NCI-H146 treated with DMSO at 0.1 percent for 48 hours (cell line): ENCODE results near the gene SEL1L2.

Experiments
- DNase-seq: peaks from one replicate; lab custom pipeline; 2025; ENCODE audit not compliant: unreplicated experiment; lab: John Stamatoyannopoulos, UW

The SEL1L2 gene

GRCh38 chr20:13865791-13866351, 124.5 kb downstream of the SEL1L2 start:
- DNase-seq = peak; percentile 12

GRCh38 chr20:13865156-13865555, 125.3 kb downstream of the SEL1L2 start:
- DNase-seq = no peak

- no peak for DNase-seq
Measured at GRCh38 chr20:13863244-13863643, 127.2 kb downstream of the SEL1L2 start.

- no peak for DNase-seq
Measured at GRCh38 chr20:13862245-13862644, 128.2 kb downstream of the SEL1L2 start.

- no peak for DNase-seq
Measured at GRCh38 chr20:13858871-13859270, 131.5 kb downstream of the SEL1L2 start.

- DNase-seq = no peak
Measured at GRCh38 chr20:13858439-13858838, 132.0 kb downstream of the SEL1L2 start.

GRCh38 chr20:13857961-13858360, 132.5 kb downstream of the SEL1L2 start:
- no peak for DNase-seq

- no peak for DNase-seq
Measured at GRCh38 chr20:13857304-13857703, 133.1 kb downstream of the SEL1L2 start.

- DNase-seq = no peak
Measured at GRCh38 chr20:13856354-13856753, 134.1 kb downstream of the SEL1L2 start.

GRCh38 chr20:13855613-13856012, 134.8 kb downstream of the SEL1L2 start:
- no peak for DNase-seq

- DNase-seq = no peak
Measured at GRCh38 chr20:13852306-13852705, 138.1 kb downstream of the SEL1L2 start.

GRCh38 chr20:13851279-13851678, 139.1 kb downstream of the SEL1L2 start:
- no peak for DNase-seq

- no peak for DNase-seq
Measured at GRCh38 chr20:13844296-13844695, 146.1 kb downstream of the SEL1L2 start.

GRCh38 chr20:13841206-13841605, 149.2 kb downstream of the SEL1L2 start:
- DNase-seq = no peak

GRCh38 chr20:13840093-13840465, 150.3 kb downstream of the SEL1L2 start:
- no peak for DNase-seq

GRCh38 chr20:13839421-13840092, 150.9 kb downstream of the SEL1L2 start:
- DNase-seq = no peak

- DNase-seq = no peak
Measured at GRCh38 chr20:13838664-13839063, 151.8 kb downstream of the SEL1L2 start.

GRCh38 chr20:13831476-13831875, 158.9 kb downstream of the SEL1L2 start:
- DNase-seq = no peak

- no peak for DNase-seq
Measured at GRCh38 chr20:13825465-13825864, 164.9 kb downstream of the SEL1L2 start.

GRCh38 chr20:13824459-13824858, 166.0 kb downstream of the SEL1L2 start:
- no peak for DNase-seq

GRCh38 chr20:13822459-13822858, 168.0 kb downstream of the SEL1L2 start:
- DNase-seq = no peak

GRCh38 chr20:13821876-13822275, 168.5 kb downstream of the SEL1L2 start:
- DNase-seq = no peak
